Activated CD8-positive, alpha-beta T cell treated with anti-CD3 and anti-CD28 coated beads for 36 hours (primary cell): Measurements from ENCODE around the gene PRR18. TPM values are rescaled to one million over a fixed set of nuclear protein-coding genes. Genes with fewer than 3 reads are reported as not detected.

Experiments
- ATAC-seq: fragments of 200-7000 bp; cut with Tn5 transposase; one replicate; pipeline ENCODE4 v1.10.0; 2021; ENCODE audit warnings: mild to moderate bottlenecking, moderate library complexity
- CTCF ChIA-PET: fragments of 350-600 bp; sonication (Branson Sonifier 250); formaldehyde crosslinking; loops from one replicate; lab custom pipeline; 2021; ENCODE audit warnings: antibody characterized with exemption; lab: Charles Lee
- POLR2A ChIA-PET: fragments of 350-600 bp; sonication (Branson Sonifier 250); formaldehyde crosslinking; loops from one replicate; lab custom pipeline; 2021; ENCODE audit warnings: antibody characterized with exemption; lab: Charles Lee
- DNase-seq: peaks from one replicate; pipeline ENCODE4 v3.0.0-alpha.2; 2020
- H3K27ac Mint-ChIP-seq: one replicate; pipeline ENCODE4 v1.8.0; 2021; ENCODE audit warnings: mild to moderate bottlenecking, mixed read lengths
- H3K27me3 Mint-ChIP-seq: one replicate; pipeline ENCODE4 v1.8.0; 2021; ENCODE audit warnings: mixed read lengths
- H3K36me3 Mint-ChIP-seq: one replicate; pipeline ENCODE4 v1.8.0; 2021; ENCODE audit warnings: low read depth, mixed read lengths
- H3K4me1 Mint-ChIP-seq: one replicate; pipeline ENCODE4 v1.8.0; 2021; ENCODE audit warnings: low read depth, mixed read lengths
- H3K4me3 Mint-ChIP-seq: one replicate; pipeline ENCODE4 v1.8.0; 2021; ENCODE audit warnings: mild to moderate bottlenecking, moderate library complexity, mixed read lengths
- H3K9me3 Mint-ChIP-seq: one replicate; pipeline ENCODE4 v1.8.0; 2021; ENCODE audit warnings: mixed read lengths
- CTCF ChIP-seq: fragments of 200-600 bp; IDR thresholded peaks from one replicate; pipeline ENCODE4 v1.8.0; 2022; ENCODE audit warnings: antibody characterized with exemption, mild to moderate bottlenecking
- intact Hi-C: fragments of 100-400 bp; cut with micrococcal nuclease; formaldehyde crosslinking; loops from one replicate; pipeline ENCODE4 v1.10.0; 2022
- total RNA-seq, 2 experiments: library from RNA; stranded (reverse); gene quantifications; one replicate each; pipeline ENCODE4 v1.2.3, GENCODE V29; 2021

The PRR18 gene
- total RNA-seq, 2 experiments from 2014 or later, result 0.23 to 0.27 TPM

DNA sequence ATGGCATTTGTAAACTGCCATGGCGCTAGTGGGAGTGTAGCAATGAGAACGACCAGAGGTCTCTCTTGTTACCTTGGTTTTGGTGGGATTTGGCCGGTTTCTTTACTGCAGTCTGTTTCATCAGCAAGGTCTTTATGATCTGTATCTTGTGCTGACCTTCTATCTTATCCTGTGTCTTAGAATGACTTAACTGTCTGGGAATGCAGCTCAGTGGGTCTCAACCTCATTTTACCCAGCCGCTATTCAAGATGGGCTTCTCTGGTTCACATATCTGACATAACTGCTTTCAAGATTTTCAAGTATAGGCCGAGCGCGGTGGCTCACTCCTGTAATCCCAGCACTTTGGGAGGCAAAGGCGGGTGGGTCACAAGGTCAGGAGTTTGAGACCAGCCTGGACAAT lies 36.0 kb upstream of the PRR18 start:
- no peak for DNase-seq
- Mint-ChIP-seq H3K27me3 (no peaks in the 10 kb centered on the region), H3K4me3 (no peak overlapping the region), H3K4me1 (peaks cover 18% of the 10 kb centered on the region), H3K9me3 (peaks cover 3% of the 10 kb centered on the region), H3K36me3 (peaks cover 3% of the 10 kb centered on the region), H3K27ac (no peak overlapping the region)
- ChIA-PET CTCF (interaction anchor here (1.1 kb wide), 1 partner anchor 10 kb away, joined by 3 read pairs; no protein-coding TSS in a partner anchor), POLR2A (interaction anchor here (1.8 kb wide), 1 partner anchor 9 kb away, joined by 4 read pairs; no protein-coding TSS in a partner anchor)
- intact Hi-C loops, result loop anchor here (5.0 kb wide), 1 partner anchor 38 kb away; the partner anchor contains the start of gene MPC1
- TF ChIP-seq CTCF, result no peak
- ATAC-seq, result no peak

DNA sequence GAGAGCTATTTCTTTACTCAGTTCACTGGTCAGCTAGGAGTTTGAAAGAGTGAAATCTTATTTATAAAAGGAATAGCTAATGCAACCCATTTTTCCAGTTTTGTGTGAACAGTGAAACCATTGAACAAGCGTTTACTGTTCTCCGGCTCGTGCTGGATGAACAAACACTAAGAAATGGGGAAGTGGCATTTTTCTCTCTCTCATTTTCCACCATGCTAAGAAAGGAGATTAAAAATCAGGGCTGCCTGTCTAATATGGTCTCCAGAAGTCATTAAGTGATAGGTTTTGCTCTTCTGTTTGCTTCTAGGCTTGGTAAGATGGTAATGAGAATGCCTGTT lies 34.9 kb upstream of the PRR18 start:
- DNase-seq (no peak), ATAC-seq (no peak)
- CTCF ChIA-PET, result interaction anchor here (2.4 kb wide), 1 partner anchor 38 kb away, joined by 18 read pairs; no protein-coding TSS in a partner anchor
- H3K9me3 Mint-ChIP-seq, result no peaks in the 10 kb centered on the region
- POLR2A ChIA-PET, result interaction anchor here (2.0 to 2.2 kb wide), 2 partner anchors 9 to 16 kb away, joined by 7 to 11 read pairs; no protein-coding TSS in a partner anchor
- TF ChIP-seq CTCF, result no peak
- H3K4me1 Mint-ChIP-seq, result peaks cover 12% of the 10 kb centered on the region
- intact Hi-C loops, result loop anchor here (5.0 kb wide), 1 partner anchor 39 kb away; the partner anchor contains the start of gene MPC1
- peaks cover 3% of the 10 kb centered on the region for H3K36me3 Mint-ChIP-seq
- H3K4me3 Mint-ChIP-seq, result peak overlapping the region; percentile 90
- H3K27ac Mint-ChIP-seq, result peak overlapping the region; percentile 85
- H3K27me3 Mint-ChIP-seq, result no peaks in the 10 kb centered on the region

DNA sequence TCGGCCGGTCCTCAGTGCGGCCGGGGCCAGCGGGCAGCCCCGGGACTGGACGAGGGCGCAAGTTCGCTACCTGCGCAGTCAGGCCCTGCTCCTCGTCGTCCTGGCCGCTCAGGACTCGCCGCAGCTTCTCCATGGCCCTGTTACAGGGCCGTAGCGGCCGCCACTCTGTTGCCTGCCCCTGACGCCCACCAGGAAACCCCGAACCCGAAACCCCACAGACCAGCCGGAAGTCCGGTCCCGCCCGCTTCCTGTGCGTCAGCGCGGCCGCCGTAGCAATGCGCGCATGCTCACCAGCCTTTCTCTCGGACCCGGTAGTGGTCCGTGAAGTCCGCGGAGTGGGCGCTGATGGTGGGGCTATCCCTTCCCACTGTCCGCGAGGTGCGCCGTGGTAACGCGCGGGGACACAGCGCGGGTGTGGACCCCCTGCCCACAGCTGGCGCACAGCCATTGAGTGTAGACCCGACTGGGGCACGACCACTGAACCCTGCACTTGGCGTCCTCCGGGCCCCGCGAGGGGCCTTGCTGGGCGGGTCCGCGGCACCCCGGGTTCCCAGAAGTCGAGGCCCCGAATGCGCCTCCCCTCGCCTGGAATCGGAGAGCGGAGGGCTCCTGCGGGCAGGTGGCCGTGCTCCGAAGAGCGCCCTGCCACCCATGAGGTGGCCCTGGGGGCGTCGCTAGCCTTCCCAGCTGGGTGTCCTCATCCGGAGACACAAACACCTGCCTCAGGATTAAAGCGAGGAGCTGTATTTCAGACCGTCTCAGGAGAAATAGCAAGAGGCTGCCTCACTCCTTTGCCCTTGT lies 34.4 kb upstream of the PRR18 start, which contains the start of gene SFT2D1:
Gene SFT2D1 (minus strand): TSS at position 197 of the 801 bp plus-strand sequence. CDS start 64 bp downstream, at position 133.
- no peaks in the 10 kb centered on the region for H3K9me3 Mint-ChIP-seq
- no peak for TF ChIP-seq CTCF
- H3K4me1 Mint-ChIP-seq, result peaks cover 7% of the 10 kb centered on the region
- H3K27ac Mint-ChIP-seq, result peak within 1 kb of the TSS; percentile 85
- peaks cover 3% of the 10 kb centered on the region for H3K36me3 Mint-ChIP-seq
- ChIA-PET POLR2A (interaction anchor here (0.9 to 2.2 kb wide), 5 partner anchors 8 to 284 kb away, joined by 4 to 11 read pairs (median 5); no protein-coding TSS in a partner anchor), CTCF (interaction anchor here (0.6 to 2.4 kb wide), 2 partner anchors 38 to 451 kb away, joined by 3 to 18 read pairs; no protein-coding TSS in a partner anchor)
- no peaks in the 10 kb centered on the region for H3K27me3 Mint-ChIP-seq
- DNase-seq (peak; percentile 86), ATAC-seq (peak; percentile 83)
- H3K4me3 Mint-ChIP-seq, result peak within 1 kb of the TSS; percentile 90
- intact Hi-C loops, result loop anchor here (5.0 kb wide), 1 partner anchor 40 kb away; the partner anchor contains the start of gene MPC1

DNA sequence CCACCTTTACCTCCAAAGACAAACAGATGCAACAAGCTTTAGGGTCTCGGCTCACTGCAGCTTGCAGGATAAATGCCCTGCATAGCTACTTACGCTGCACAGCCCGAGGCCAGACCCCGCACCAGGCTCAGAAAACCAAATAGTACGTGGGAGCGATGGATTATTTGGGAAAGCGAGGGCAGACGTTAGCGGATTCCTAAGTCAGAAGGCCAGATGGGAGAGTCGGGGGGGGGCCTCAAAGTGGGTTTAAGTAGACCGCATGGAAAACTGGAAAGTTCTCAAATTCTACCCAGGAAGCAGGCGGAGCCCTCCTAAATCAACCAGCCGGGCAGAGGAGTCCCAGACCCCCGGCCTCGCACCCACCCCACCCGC lies 33.8 kb upstream of the PRR18 start:
- intact Hi-C loops, result loop anchor here (5.0 kb wide), 1 partner anchor 40 kb away; the partner anchor contains the start of gene MPC1
- Mint-ChIP-seq H3K4me3 (peak overlapping the region; percentile 90), H3K27ac (peak overlapping the region; percentile 85), H3K4me1 (peaks cover 8% of the 10 kb centered on the region), H3K9me3 (no peaks in the 10 kb centered on the region), H3K36me3 (peaks cover 3% of the 10 kb centered on the region), H3K27me3 (no peaks in the 10 kb centered on the region)
- TF ChIP-seq CTCF, result no peak
- DNase-seq (peak; percentile 29), ATAC-seq (peak; percentile 18)
- ChIA-PET CTCF (interaction anchor here (0.6 to 2.4 kb wide), 2 partner anchors 39 to 451 kb away, joined by 3 to 18 read pairs; no protein-coding TSS in a partner anchor), POLR2A (interaction anchor here (0.9 to 2.2 kb wide), 5 partner anchors 8 to 285 kb away, joined by 4 to 11 read pairs (median 5); no protein-coding TSS in a partner anchor)
